AG09309 (cell line): ENCODE results near the gene PCK2.

Experiments used
- DNase-seq: peaks from one replicate; pipeline ENCODE4 v3.0.0-alpha.2; 2010; ENCODE audit warnings: low read depth
- H3K4me3 ChIP-seq: 2 replicates; pipeline ENCODE4 v1.5.1; 2011; ENCODE audit warnings: mild to moderate bottlenecking, low read depth, low read length, moderate library complexity; ENCODE audit not compliant: control insufficient read depth
- TF ChIP-seq, protein P1 (sequence below): IDR thresholded peaks from 2 replicates; pipeline ENCODE4 v1.5.1; 2011; ENCODE audit warnings: mild to moderate bottlenecking, low read depth, low read length, inconsistent platforms; ENCODE audit not compliant: insufficient read depth, control insufficient read depth; ENCODE audit errors: missing control alignments

Gene PCK2

DNA sequence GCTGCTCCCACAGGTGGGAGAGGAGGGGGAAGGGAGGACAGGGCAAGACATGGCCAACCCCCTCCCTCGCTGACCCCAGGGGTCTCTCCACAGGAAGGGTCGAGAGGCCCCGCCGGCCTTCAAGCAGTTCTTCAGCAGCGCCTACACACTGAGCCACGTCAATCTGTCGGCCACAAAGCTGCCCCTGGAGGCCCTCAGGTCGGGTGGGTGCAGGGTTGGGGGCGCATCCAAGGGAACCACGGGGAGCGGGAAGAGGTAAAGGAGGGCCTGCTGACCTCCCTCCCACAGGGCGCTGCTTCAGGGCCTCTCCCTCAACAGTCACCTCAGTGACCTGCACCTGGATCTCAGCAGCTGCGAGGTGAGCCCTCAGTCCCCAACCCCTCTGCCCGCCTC is 36.2 kb upstream of the PCK2 start:
- no peak for DNase-seq
- TF ChIP-seq, protein P1, sequence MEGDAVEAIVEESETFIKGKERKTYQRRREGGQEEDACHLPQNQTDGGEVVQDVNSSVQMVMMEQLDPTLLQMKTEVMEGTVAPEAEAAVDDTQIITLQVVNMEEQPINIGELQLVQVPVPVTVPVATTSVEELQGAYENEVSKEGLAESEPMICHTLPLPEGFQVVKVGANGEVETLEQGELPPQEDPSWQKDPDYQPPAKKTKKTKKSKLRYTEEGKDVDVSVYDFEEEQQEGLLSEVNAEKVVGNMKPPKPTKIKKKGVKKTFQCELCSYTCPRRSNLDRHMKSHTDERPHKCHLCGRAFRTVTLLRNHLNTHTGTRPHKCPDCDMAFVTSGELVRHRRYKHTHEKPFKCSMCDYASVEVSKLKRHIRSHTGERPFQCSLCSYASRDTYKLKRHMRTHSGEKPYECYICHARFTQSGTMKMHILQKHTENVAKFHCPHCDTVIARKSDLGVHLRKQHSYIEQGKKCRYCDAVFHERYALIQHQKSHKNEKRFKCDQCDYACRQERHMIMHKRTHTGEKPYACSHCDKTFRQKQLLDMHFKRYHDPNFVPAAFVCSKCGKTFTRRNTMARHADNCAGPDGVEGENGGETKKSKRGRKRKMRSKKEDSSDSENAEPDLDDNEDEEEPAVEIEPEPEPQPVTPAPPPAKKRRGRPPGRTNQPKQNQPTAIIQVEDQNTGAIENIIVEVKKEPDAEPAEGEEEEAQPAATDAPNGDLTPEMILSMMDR = no peak
- H3K4me3 ChIP-seq = no peak overlapping the region

DNA sequence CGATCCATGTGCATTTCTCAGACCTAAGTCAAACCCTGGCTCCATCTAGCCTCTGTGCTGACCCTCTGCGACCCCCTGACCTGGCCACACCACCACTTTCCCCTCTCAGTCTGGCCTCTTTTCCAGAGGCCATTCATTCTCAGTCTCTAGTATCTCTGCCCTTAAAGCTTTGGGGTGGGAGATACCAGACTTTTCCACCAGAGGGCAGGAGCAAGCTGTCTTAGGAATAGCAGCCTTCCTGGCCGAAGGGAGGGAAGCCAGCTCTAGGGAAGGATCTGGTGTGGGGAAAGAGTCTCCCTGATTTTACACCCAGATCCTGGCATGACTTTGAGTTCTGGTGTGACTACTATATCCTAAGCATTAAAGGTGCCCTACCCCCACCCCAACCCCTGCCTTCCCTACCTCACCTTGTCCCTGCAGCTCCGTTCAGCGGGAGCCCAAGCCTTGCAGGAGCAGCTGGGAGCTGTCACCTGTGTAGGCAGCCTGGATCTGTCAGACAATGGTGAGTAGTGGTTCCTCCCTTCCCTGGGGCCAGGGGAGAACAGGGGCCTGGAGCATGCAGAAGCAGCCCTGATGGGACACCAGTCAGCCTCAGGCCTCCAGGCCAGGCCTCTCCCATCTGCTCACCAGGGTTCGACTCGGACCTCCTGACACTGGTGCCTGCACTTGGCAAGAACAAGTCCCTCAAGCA is 35.7 kb upstream of the PCK2 start:
- DNase-seq = peak; percentile 32
- TF ChIP-seq, protein P1 = peak; percentile 88
- no peak overlapping the region for H3K4me3 ChIP-seq

DNA sequence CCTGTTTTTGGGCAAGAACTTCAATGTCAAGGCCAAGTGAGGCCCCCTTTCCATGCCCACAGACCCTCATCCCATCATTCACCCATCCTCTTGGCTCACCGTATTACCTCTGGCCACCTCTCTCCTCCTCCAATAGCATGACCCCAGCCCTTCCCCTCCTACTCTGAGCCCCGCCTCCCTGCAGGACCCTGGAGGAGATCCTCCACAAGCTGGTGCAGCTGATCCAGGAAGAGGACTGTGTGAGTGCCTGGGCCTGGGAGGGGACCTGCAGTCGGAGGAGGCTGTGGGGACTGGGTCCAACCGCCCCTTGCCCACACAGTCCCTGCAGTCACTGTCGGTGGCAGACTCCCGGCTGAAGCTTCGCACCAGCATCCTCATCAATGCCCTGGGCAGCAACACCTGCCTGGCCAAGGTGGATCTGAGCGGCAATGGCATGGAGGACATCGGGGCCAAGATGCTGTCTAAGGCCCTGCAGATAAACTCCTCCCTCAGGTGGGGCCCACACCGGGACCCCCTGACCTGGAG is 35.1 kb upstream of the PCK2 start:
- H3K4me3 ChIP-seq = no peak overlapping the region
- DNase-seq = no peak
- TF ChIP-seq, protein P1 = no peak

DNA sequence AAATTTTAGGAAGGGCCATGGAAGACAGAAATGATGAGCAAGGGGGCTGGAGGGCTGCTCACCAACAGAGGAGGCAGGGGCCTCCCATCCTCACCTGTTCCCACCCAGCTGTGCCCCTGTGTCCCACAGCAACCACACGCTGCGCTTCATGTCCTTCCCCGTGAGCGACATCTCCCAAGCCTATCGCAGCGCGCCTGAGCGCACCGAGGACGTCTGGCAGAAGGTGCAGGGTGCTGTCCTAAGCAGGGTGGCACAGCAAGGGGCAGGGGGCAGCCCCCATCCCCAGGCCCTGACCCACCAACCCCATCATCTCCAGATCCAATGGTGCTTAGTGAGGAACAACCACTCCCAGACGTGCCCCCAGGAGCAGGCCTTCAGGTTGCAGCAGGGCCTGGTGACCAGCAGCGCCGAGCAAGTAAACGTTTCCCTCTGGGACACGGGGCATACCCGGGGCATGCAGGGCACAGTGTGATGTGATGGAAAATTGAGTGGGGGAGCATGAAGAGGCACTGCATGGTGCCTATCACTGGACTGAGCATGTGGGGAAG is 34.2 kb upstream of the PCK2 start:
- H3K4me3 ChIP-seq = no peak overlapping the region

DNA sequence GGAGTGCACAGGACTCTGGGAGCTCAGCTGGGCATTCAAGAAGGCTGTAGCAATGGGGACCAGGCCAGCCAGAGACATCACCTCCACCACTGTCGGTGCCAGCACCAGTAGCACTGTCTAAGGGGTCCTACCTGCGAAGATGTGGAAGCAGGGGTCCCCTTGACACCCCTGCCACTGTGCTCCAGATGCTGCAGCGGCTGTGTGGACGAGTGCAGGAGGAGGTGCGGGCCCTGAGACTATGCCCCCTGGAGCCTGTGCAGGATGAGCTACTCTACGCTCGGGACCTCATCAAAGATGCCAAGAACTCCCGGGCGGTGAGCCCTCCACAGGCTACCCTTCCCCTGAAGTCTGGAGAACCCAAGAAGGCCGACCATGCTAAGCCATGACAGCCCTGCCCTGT is 33.7 kb upstream of the PCK2 start:
- TF ChIP-seq, protein P1 = no peak
- DNase-seq = no peak
- no peak overlapping the region for H3K4me3 ChIP-seq

More for the DNA sequence above, 34.2 kb upstream of the PCK2 start:
- TF ChIP-seq, protein P1 = no peak
- no peak for DNase-seq

DNA sequence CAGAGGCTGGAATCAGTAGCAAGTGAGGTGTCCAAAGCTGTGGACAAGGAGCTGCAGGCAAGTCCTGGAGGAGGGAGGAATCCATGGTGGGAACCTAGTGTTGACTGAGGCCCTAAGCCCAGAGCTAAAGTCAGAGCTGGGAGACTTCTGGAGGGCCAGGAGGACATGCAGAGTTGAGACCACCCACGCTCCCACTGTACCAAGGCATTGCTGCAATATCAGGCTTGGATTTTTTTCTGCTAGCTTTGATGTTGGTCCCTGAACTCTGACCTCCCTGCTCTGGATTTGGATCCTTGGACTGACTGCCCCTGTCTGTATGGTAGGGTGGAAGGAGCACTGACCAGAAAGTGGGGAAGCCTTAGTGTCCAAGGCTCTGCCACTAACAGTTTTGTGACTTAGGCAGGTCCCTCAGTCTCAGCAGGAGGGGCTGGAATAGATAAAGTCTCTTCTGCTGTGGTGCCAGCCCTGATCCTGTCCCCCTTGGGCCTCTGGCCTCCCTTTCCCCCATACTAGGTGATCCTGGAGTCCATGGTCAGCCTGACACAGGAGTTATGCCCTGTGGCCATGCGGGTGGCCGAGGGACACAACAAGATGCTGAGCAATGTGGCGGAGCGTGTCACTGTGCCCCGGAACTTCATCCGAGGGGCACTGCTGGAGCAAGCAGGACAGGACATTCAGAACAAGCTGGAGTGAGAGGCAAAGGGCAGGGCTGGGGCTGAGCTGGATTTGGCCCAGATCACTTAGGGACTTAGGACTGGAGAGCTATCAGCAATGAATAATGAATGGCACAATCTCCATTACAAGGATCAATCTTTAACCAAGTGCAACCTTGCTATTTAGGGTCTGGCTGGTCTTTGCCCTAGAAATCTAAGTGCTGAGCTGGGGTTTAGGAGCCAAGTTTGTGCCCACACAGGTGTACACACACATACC is 32.9 kb upstream of the PCK2 start:
- TF ChIP-seq, protein P1 = no peak
- H3K4me3 ChIP-seq = no peak overlapping the region
- no peak for DNase-seq
